ENCODE measurements around the gene GTPBP2. TPM values are rescaled to one million over a fixed set of nuclear protein-coding genes. Genes with fewer than 3 reads are reported as not detected.
A peak's percentile ranks its signal among the peaks of the same experiment; 100 is the strongest.

Gene GTPBP2
- total RNA-seq, 1 experiment from 2014 or later, result 72.2 TPM

GRCh38 chr6:43636308-43636659, 7.2 kb upstream of the GTPBP2 start:
- Histone ChIP-seq H2BK20ac (ENCODE audit: low read depth, low read length, poor library complexity, severe bottlenecking) (no peak overlapping the region), H3K23me2 (ENCODE audit: insufficient read length, low read depth, low read length, poor library complexity, severe bottlenecking) (peaks cover 6% of the 10 kb centered on the region), H4K20me1 (ENCODE audit: control insufficient read depth, insufficient read depth, insufficient read length) (no peaks in the 10 kb centered on the region), H2BK12ac (ENCODE audit: insufficient read length, low read depth, low read length) (no peak overlapping the region), H3K56ac (ENCODE audit: insufficient read length, low read depth, low read length) (no peak overlapping the region), H2AK5ac (ENCODE audit: insufficient read length, low read length) (no peak overlapping the region), H2BK5ac (ENCODE audit: insufficient read length, low read length) (no peak overlapping the region), H3K9ac (ENCODE audit: extremely low read depth, insufficient read length, low read length) (peak overlapping the region; percentile 69), H4K5ac (ENCODE audit: insufficient read length, low read depth, low read length) (no peak overlapping the region), H3K27ac (ENCODE audit: insufficient read length, low read depth, low read length) (no peak overlapping the region), H2BK15ac (ENCODE audit: low read depth, low read length) (no peak overlapping the region), H3K4ac (ENCODE audit: low read depth, low read length) (no peak overlapping the region), H3K9me3 (ENCODE audit: control insufficient read depth, low read depth, low read length) (no peaks in the 10 kb centered on the region), H3K79me1 (ENCODE audit: insufficient read depth, low read depth, low read length, poor library complexity, severe bottlenecking) (peaks cover 3% of the 10 kb centered on the region), H3K14ac (ENCODE audit: insufficient read depth, low read length) (no peak overlapping the region), H4K8ac (replicated peaks; ENCODE audit: insufficient read length, low read depth, low read length) (no peak overlapping the region), H3K18ac (ENCODE audit: insufficient read length, low read depth, low read length) (no peak overlapping the region), H3T11ph (ENCODE audit: low read length) (no peak overlapping the region), H3K4me1 (ENCODE audit: insufficient read depth, low read length) (no peaks in the 10 kb centered on the region; the same call in 1 of the 2 replicates), H2AFZ (ENCODE audit: low read length) (no peak overlapping the region), H3K23ac (ENCODE audit: insufficient read length, low read depth, low read length) (no peak overlapping the region), H3K79me2 (ENCODE audit: insufficient read depth, low read length) (peaks cover 11% of the 10 kb centered on the region; the same call in 1 of the 2 replicates), H4K91ac (ENCODE audit: insufficient read length, low read depth, low read length) (no peak overlapping the region), H2BK120ac (ENCODE audit: low read depth, low read length, poor library complexity, severe bottlenecking) (no peak overlapping the region), H3K4me2 (ENCODE audit: insufficient read depth, insufficient read length, low read length) (peak overlapping the region; percentile 93), H3K27me3 (ENCODE audit: insufficient read depth, low read length) (no peaks in the 10 kb centered on the region)
- H3K4me3 Mint-ChIP-seq, result peak overlapping the region; percentile 94 to 96
- WGBS (ENCODE audit: extremely low coverage, insufficient read length, low lambda C conversion rate), result no CpG with 5 or more reads among the region's 7 CpGs
- H3K36me3 Mint-ChIP-seq (ENCODE audit: insufficient read depth in 1 of 3, low read depth in 3 of 3), result peaks cover 22 to 47% (median 42%) of the 10 kb centered on the region in 3 experiments; a peak in 6 of 7 replicates
- no peaks in the 10 kb centered on the region for H3K27me3 Mint-ChIP-seq (ENCODE audit: low read depth)
- H3K4me1 Mint-ChIP-seq, result peaks cover 21 to 26% of the 10 kb centered on the region in 2 experiments
- no peaks in the 10 kb centered on the region for H3K9me3 Mint-ChIP-seq
- TF ChIP-seq CTCF (conservative IDR thresholded peaks at IDR 0.05), result no peak
- DNase-seq, result no peak
- peak overlapping the region in 2 of 3 experiments; percentile 63 to 97; a peak in 3 of 7 replicates for H3K27ac Mint-ChIP-seq
